CD8-positive, alpha-beta memory T cell (primary cell): Measurements from ENCODE around the gene NOP53. TPM values are rescaled to one million over a fixed set of nuclear protein-coding genes. Genes with fewer than 3 reads are reported as not detected.
"Not testable (repeated sequence)": the region's sequence is repeated elsewhere in the genome, so short reads cannot be mapped to it uniquely, and the experiment has no call there.

ENCODE experiments used
- CTCF ChIA-PET: fragments of 350-600 bp; sonication (Branson Sonifier 250); formaldehyde crosslinking; loops from one replicate; lab custom pipeline; 2021; ENCODE audit warnings: antibody characterized with exemption; lab: Charles Lee
- POLR2A ChIA-PET: fragments of 350-600 bp; sonication (Branson Sonifier 250); formaldehyde crosslinking; loops from one replicate; lab custom pipeline; 2021; ENCODE audit warnings: antibody characterized with exemption; lab: Charles Lee
- DNase-seq, 5 donors: peaks; one replicate each; pipeline versions ENCODE4 v3.0.0 to v3.0.0-alpha.2; 2020 to 2022; ENCODE audit warnings: mixed read lengths in 1 of 5
- H3K27ac ChIP-seq: one replicate; pipeline ENCODE4 v1.7.0; 2013; ENCODE audit warnings: low read depth, mild to moderate bottlenecking, low read length, moderate library complexity
- H3K27me3 ChIP-seq: 2 replicates; pipeline ENCODE4 v1.7.0; 2013; ENCODE audit warnings: low read length, mild to moderate bottlenecking; ENCODE audit not compliant: insufficient read depth, poor library complexity, severe bottlenecking
- H3K36me3 ChIP-seq: 2 replicates; pipeline ENCODE4 v1.7.0; 2013; ENCODE audit warnings: mild to moderate bottlenecking, low read length, moderate library complexity; ENCODE audit not compliant: insufficient read depth
- H3K4me1 ChIP-seq: 2 replicates; pipeline ENCODE4 v1.7.0; 2013; ENCODE audit warnings: mild to moderate bottlenecking, low read length, moderate library complexity; ENCODE audit not compliant: insufficient read depth
- H3K4me3 ChIP-seq: 2 replicates; pipeline ENCODE4 v1.7.0; 2013; ENCODE audit warnings: mild to moderate bottlenecking, low read length
- H3K9me3 ChIP-seq: 2 replicates; pipeline ENCODE4 v1.7.0; 2013; ENCODE audit warnings: mild to moderate bottlenecking, low read length
- H3K27ac Mint-ChIP-seq, 8 donors: one replicate each; pipeline ENCODE4 v1.8.0; 2020 to 2021; ENCODE audit warnings: mixed read lengths in 8 of 8, mild to moderate bottlenecking in 6 of 8, inconsistent platforms in 3 of 8, moderate library complexity in 3 of 8
- H3K27me3 Mint-ChIP-seq, 2 donors: one replicate each; pipeline ENCODE4 v1.8.0; 2020 to 2021; ENCODE audit warnings: mixed read lengths in 2 of 2, mild to moderate bottlenecking in 1 of 2, moderate library complexity in 1 of 2
- H3K36me3 Mint-ChIP-seq, 3 donors: one replicate each; pipeline ENCODE4 v1.8.0; 2020 to 2021; ENCODE audit warnings: mixed read lengths in 3 of 3, inconsistent platforms in 1 of 3, mild to moderate bottlenecking in 1 of 3
- H3K4me1 Mint-ChIP-seq, 3 donors: one replicate each; pipeline ENCODE4 v1.8.0; 2020 to 2021; ENCODE audit warnings: mixed read lengths in 3 of 3, inconsistent platforms in 1 of 3, mild to moderate bottlenecking in 1 of 3
- H3K4me3 Mint-ChIP-seq, 7 donors: one replicate each; pipeline ENCODE4 v1.8.0; 2020 to 2021; ENCODE audit warnings: mixed read lengths in 7 of 7, mild to moderate bottlenecking in 6 of 7, moderate library complexity in 4 of 7, inconsistent platforms in 2 of 7
- H3K9me3 Mint-ChIP-seq, 5 donors: one replicate each; pipeline ENCODE4 v1.8.0; 2020 to 2022; ENCODE audit warnings: mixed read lengths in 5 of 5, mild to moderate bottlenecking in 3 of 5, moderate library complexity in 2 of 5, inconsistent platforms in 1 of 5
- polyA plus RNA-seq: library from polyadenylated mRNA; unstranded; fragments of 300-500 nt; fragmentation: Illumina TruSeq; gene quantifications from one replicate; pipeline ENCODE4 v1.2.3, GENCODE V29; 2021
- total RNA-seq, 2 experiments: library from RNA; stranded (reverse); gene quantifications; one replicate each; pipeline ENCODE4 v1.2.3, GENCODE V29; 2021

NOP53 gene
- total and polyA plus RNA-seq, 3 experiments from 2014 or later = 196 to 243 (median 236) TPM

GRCh38 chr19:47781590-47782262, 36.4 kb downstream of the NOP53 start:
- peaks cover 4 to 60% (median 19%) of the 10 kb centered on the region in 3 donors for H3K36me3 Mint-ChIP-seq
- Histone ChIP-seq H3K36me3 (peaks cover 5% of the 10 kb centered on the region), H3K9me3 (no peaks in the 10 kb centered on the region), H3K27me3 (no peaks in the 10 kb centered on the region), H3K27ac (no peak overlapping the region), H3K4me3 (no peak overlapping the region), H3K4me1 (peaks cover 13% of the 10 kb centered on the region)
- H3K4me1 Mint-ChIP-seq = peaks cover 28 to 44% (median 35%) of the 10 kb centered on the region in 3 donors
- no peak for DNase-seq
- CTCF ChIA-PET = no interaction called here
- POLR2A ChIA-PET = no interaction called here
- no peaks in the 10 kb centered on the region for H3K9me3 Mint-ChIP-seq
- H3K4me3 Mint-ChIP-seq = peak overlapping the region in 4 of 7 donors; percentile 5 to 97 (median 34)
- peak overlapping the region in 5 of 8 donors; percentile 43 to 92 (median 54) for H3K27ac Mint-ChIP-seq
- H3K27me3 Mint-ChIP-seq = no peaks in the 10 kb centered on the region

GRCh38 chr19:47786566-47786965, 41.2 kb downstream of the NOP53 start:
- POLR2A ChIA-PET = no interaction called here
- H3K9me3 Mint-ChIP-seq = no peaks in the 10 kb centered on the region
- H3K9me3 ChIP-seq = no peaks in the 10 kb centered on the region
- no peak overlapping the region for H3K4me3 ChIP-seq
- H3K27me3 Mint-ChIP-seq = peaks cover 0 to 3% of the 10 kb centered on the region in 2 donors
- H3K36me3 Mint-ChIP-seq = peaks cover 1 to 44% (median 13%) of the 10 kb centered on the region in 3 donors
- no peaks in the 10 kb centered on the region for H3K27me3 ChIP-seq
- H3K4me1 ChIP-seq = no peaks in the 10 kb centered on the region
- H3K4me3 Mint-ChIP-seq = no peak overlapping the region
- H3K27ac ChIP-seq = no peak overlapping the region
- DNase-seq = no peak
- CTCF ChIA-PET = no interaction called here
- peak overlapping the region in 1 of 8 donors; percentile 26 for H3K27ac Mint-ChIP-seq
- peaks cover 3 to 9% (median 4%) of the 10 kb centered on the region in 3 donors for H3K4me1 Mint-ChIP-seq
- peaks cover 3% of the 10 kb centered on the region for H3K36me3 ChIP-seq

- POLR2A ChIA-PET, H3K9me3 Mint-ChIP-seq, H3K27ac ChIP-seq: not testable (repeated sequence)
Observed at GRCh38 chr19:47787307-47787706, 42.0 kb downstream of the NOP53 start.

GRCh38 chr19:47789811-47790210, 44.5 kb downstream of the NOP53 start:
- POLR2A ChIA-PET, H3K4me1 Mint-ChIP-seq: not testable (repeated sequence)

More at GRCh38 chr19:47787307-47787706, 42.0 kb downstream of the NOP53 start:
- H3K27ac Mint-ChIP-seq, H3K27me3 Mint-ChIP-seq, H3K4me1 ChIP-seq, H3K4me3 Mint-ChIP-seq, H3K9me3 ChIP-seq, DNase-seq, H3K4me1 Mint-ChIP-seq, CTCF ChIA-PET, H3K4me3 ChIP-seq, H3K36me3 ChIP-seq, H3K27me3 ChIP-seq: not testable (repeated sequence)
- H3K36me3 Mint-ChIP-seq = peaks cover 0 to 36% (median 7%) of the 10 kb centered on the region in 3 donors

GRCh38 chr19:47790398-47790814, 45.1 kb downstream of the NOP53 start:
- H3K27me3 Mint-ChIP-seq = peaks cover 1 to 4% of the 10 kb centered on the region in 2 donors
- H3K4me3 ChIP-seq = no peak overlapping the region
- peaks cover 0 to 2% (median 0%) of the 10 kb centered on the region in 5 donors for H3K9me3 Mint-ChIP-seq
- ChIA-PET POLR2A (no interaction called here), CTCF (interaction anchor here (0.8 to 2.4 kb wide), 9 partner anchors 10 to 358 kb away, joined by 3 to 7 read pairs (median 4); partner anchors contain the start of gene EHD2)
- no peak overlapping the region for H3K4me3 Mint-ChIP-seq
- H3K36me3 Mint-ChIP-seq = peaks cover 0 to 10% (median 1%) of the 10 kb centered on the region in 3 donors
- no peaks in the 10 kb centered on the region for H3K9me3 ChIP-seq
- no peaks in the 10 kb centered on the region for H3K36me3 ChIP-seq
- H3K4me1 Mint-ChIP-seq = peaks cover 0 to 3% (median 1%) of the 10 kb centered on the region in 3 donors
- no peaks in the 10 kb centered on the region for H3K27me3 ChIP-seq
- H3K27ac Mint-ChIP-seq = no peak overlapping the region
- H3K4me1 ChIP-seq = no peaks in the 10 kb centered on the region
- peak; percentile 56 to 85 (median 77) for DNase-seq
- H3K27ac ChIP-seq = no peak overlapping the region

More at GRCh38 chr19:47789811-47790210, 44.5 kb downstream of the NOP53 start:
- H3K27me3 ChIP-seq, H3K4me3 ChIP-seq, H3K27ac Mint-ChIP-seq, H3K4me1 ChIP-seq, H3K27ac ChIP-seq, H3K27me3 Mint-ChIP-seq, H3K36me3 ChIP-seq, H3K9me3 Mint-ChIP-seq, H3K4me3 Mint-ChIP-seq, DNase-seq, H3K9me3 ChIP-seq: not testable (repeated sequence)
- peaks cover 0 to 14% (median 2%) of the 10 kb centered on the region in 3 donors for H3K36me3 Mint-ChIP-seq
- CTCF ChIA-PET = interaction anchor here (1.1 to 2.4 kb wide), 6 partner anchors 10 to 357 kb away, joined by 3 to 7 read pairs (median 4); partner anchors contain the start of gene EHD2

- no peaks in the 10 kb centered on the region for H3K36me3 ChIP-seq
- no peaks in the 10 kb centered on the region for H3K4me1 ChIP-seq
- ChIA-PET CTCF (no interaction called here), POLR2A (no interaction called here)
- Mint-ChIP-seq H3K4me1 (peaks cover 0 to 3% (median 1%) of the 10 kb centered on the region in 3 donors), H3K4me3 (no peak overlapping the region), H3K9me3 (peaks cover 0 to 2% (median 0%) of the 10 kb centered on the region in 5 donors), H3K27me3 (peaks cover 5 to 7% of the 10 kb centered on the region in 2 donors), H3K36me3 (peaks cover 0 to 2% (median 0%) of the 10 kb centered on the region in 3 donors), H3K27ac (no peak overlapping the region)
- no peaks in the 10 kb centered on the region for H3K27me3 ChIP-seq
- no peak overlapping the region for H3K27ac ChIP-seq
- no peak for DNase-seq
- H3K4me3 ChIP-seq = no peak overlapping the region
- no peaks in the 10 kb centered on the region for H3K9me3 ChIP-seq
Observed at GRCh38 chr19:47792616-47793015, 47.3 kb downstream of the NOP53 start.

GRCh38 chr19:47794526-47794925, 49.2 kb downstream of the NOP53 start:
- H3K27me3 ChIP-seq = no peaks in the 10 kb centered on the region
- ChIA-PET CTCF (no interaction called here), POLR2A (interaction anchor here (0.7 kb wide), 1 partner anchor 866 kb away, joined by 5 read pairs; no protein-coding TSS in a partner anchor)
- H3K4me1 Mint-ChIP-seq = peaks cover 0 to 3% (median 1%) of the 10 kb centered on the region in 3 donors
- H3K27ac Mint-ChIP-seq = no peak overlapping the region
- H3K4me3 Mint-ChIP-seq = no peak overlapping the region
- H3K36me3 ChIP-seq = no peaks in the 10 kb centered on the region
- H3K9me3 Mint-ChIP-seq = peaks cover 0 to 4% (median 2%) of the 10 kb centered on the region in 5 donors
- no peak overlapping the region for H3K27ac ChIP-seq
- H3K27me3 Mint-ChIP-seq = peaks cover 13 to 18% of the 10 kb centered on the region in 2 donors
- no peak overlapping the region for H3K4me3 ChIP-seq
- peaks cover 0 to 5% (median 2%) of the 10 kb centered on the region in 3 donors for H3K36me3 Mint-ChIP-seq
- H3K9me3 ChIP-seq = no peaks in the 10 kb centered on the region
- no peak for DNase-seq
- no peaks in the 10 kb centered on the region for H3K4me1 ChIP-seq

GRCh38 chr19:47796785-47797184, 51.4 kb downstream of the NOP53 start:
- Mint-ChIP-seq H3K9me3 (peaks cover 0 to 8% (median 3%) of the 10 kb centered on the region in 5 donors), H3K4me1 (no peaks in the 10 kb centered on the region), H3K36me3 (peaks cover 0 to 11% (median 2%) of the 10 kb centered on the region in 3 donors), H3K27me3 (peaks cover 10 to 18% of the 10 kb centered on the region in 2 donors), H3K4me3 (no peak overlapping the region), H3K27ac (no peak overlapping the region)
- Histone ChIP-seq H3K36me3 (no peaks in the 10 kb centered on the region), H3K4me1 (no peaks in the 10 kb centered on the region), H3K9me3 (no peaks in the 10 kb centered on the region), H3K27me3 (no peaks in the 10 kb centered on the region), H3K27ac (no peak overlapping the region), H3K4me3 (no peak overlapping the region)
- POLR2A ChIA-PET = no interaction called here
- CTCF ChIA-PET = no interaction called here
- no peak for DNase-seq
